K562 (cell line): Measurements from ENCODE around the gene CTSH. TPM values are rescaled to one million over a fixed set of nuclear protein-coding genes. Genes with fewer than 3 reads are reported as not detected.

Source experiments
- ATAC-seq: fragments of 200-7000 bp; cut with Tn5 transposase; 3 replicates; pipeline ENCODE4 v1.9.1; 2020; ENCODE audit warnings: moderate library complexity
- BruUV-seq: library from RNA; stranded (reverse); fragments of 400-500 nt; replicated peaks from 2 replicates; lab custom pipeline; 2021; lab: Mats Ljungman, UMichigan
- CTCF ChIA-PET: fragments of 300-600 bp; formaldehyde crosslinking; extraction: SDS; loops from one replicate; lab custom pipeline; 2021; ENCODE audit warnings: low intra/inter-chr PET ratio; lab: Yijun Ruan, JAX
- POLR2A ChIA-PET: fragments of 300-600, 350-650 bp; sonication (Branson Sonifier 250); formaldehyde crosslinking; extraction: SDS; loops from one replicate; lab custom pipeline; 2021; ENCODE audit warnings: antibody characterized with exemption, inconsistent platforms; lab: Yijun Ruan, JAX
- DNase-seq, 4 experiments: peaks; one replicate each; pipeline versions ENCODE4 v3.0.0 to v3.0.0-alpha.2; 2011 to 2018; ENCODE audit warnings: low spot score in 3 of 4, mixed read lengths in 3 of 4; ENCODE audit errors: extremely low read depth in 1 of 4
- FAIRE-seq: peaks from 2 replicates; lab custom pipeline; 2011; peaks lifted over from hg19 to GRCh38; lab: Jason Lieb, UNC
- H2AFZ ChIP-seq: 2 replicates; pipeline ENCODE4 v1.6.0; 2011; ENCODE audit warnings: low read depth, low read length, control low read depth, inconsistent platforms
- H3K27ac ChIP-seq: fragments of 200-600 bp; 3 replicates; pipeline ENCODE4 v1.8.0; 2011; ENCODE audit warnings: low read depth, mild to moderate bottlenecking, control low read depth, inconsistent platforms, low read length, moderate library complexity, mixed read lengths; ENCODE audit errors: extremely low read depth
- H3K27me3 ChIP-seq, 2 experiments: fragments of 300-600 bp in 1 of 2; 2 replicates in 1 of 2; 3 replicates in 1 of 2; pipeline versions ENCODE4 v1.6.0 to v1.8.0; 2011; ENCODE audit warnings: inconsistent platforms in 2 of 2, low read length in 2 of 2, mild to moderate bottlenecking in 1 of 2, mixed read lengths in 1 of 2, moderate library complexity in 1 of 2; ENCODE audit not compliant: control insufficient read depth in 2 of 2, insufficient read depth in 2 of 2
- H3K36me3 ChIP-seq: fragments of 300-600 bp; 3 replicates; pipeline ENCODE4 v1.8.0; 2011; ENCODE audit warnings: mild to moderate bottlenecking, low read length, inconsistent platforms; ENCODE audit not compliant: control insufficient read depth, insufficient read depth
- H3K4me1 ChIP-seq, 2 experiments: fragments of 200-600 bp in 1 of 2; replicated peaks in 1 of 2; 2 replicates in 1 of 2; 3 replicates in 1 of 2; pipeline versions ENCODE4 v1.5.1 to v1.8.0; 2011; ENCODE audit warnings: inconsistent platforms in 2 of 2, low read length in 2 of 2, mild to moderate bottlenecking in 1 of 2, mixed read lengths in 1 of 2, moderate library complexity in 1 of 2; ENCODE audit not compliant: control insufficient read depth in 2 of 2, insufficient read depth in 2 of 2
- H3K4me2 ChIP-seq: 2 replicates; pipeline ENCODE4 v1.6.1; 2011; ENCODE audit warnings: low read length, control low read depth, inconsistent platforms, mixed read lengths; ENCODE audit not compliant: insufficient read depth
- H3K4me3 ChIP-seq: fragments of 200-600 bp; sonication (generic), shearing (Covaris generic); 2 replicates; pipeline ENCODE4 v1.5.1; 2016; ENCODE audit warnings: control low read depth, inconsistent platforms
- H3K79me2 ChIP-seq: fragments of 200-600 bp; 3 replicates; pipeline ENCODE4 v1.8.0; 2011; ENCODE audit warnings: low read length, inconsistent platforms; ENCODE audit not compliant: control insufficient read depth, insufficient read depth
- H3K9ac ChIP-seq, 2 experiments: 2 replicates each; pipeline versions ENCODE4 v1.6.0 to v1.6.1; 2011; ENCODE audit warnings: low read depth in 2 of 2, low read length in 2 of 2, control low read depth in 1 of 2, inconsistent platforms in 1 of 2, mild to moderate bottlenecking in 1 of 2, mixed read lengths in 1 of 2; ENCODE audit not compliant: insufficient read depth in 1 of 2
- H3K9me1 ChIP-seq: one replicate; pipeline ENCODE4 v1.6.0; 2011; ENCODE audit warnings: inconsistent platforms, mild to moderate bottlenecking, low read length, moderate library complexity; ENCODE audit not compliant: control insufficient read depth, insufficient read depth
- H3K9me3 ChIP-seq: replicated peaks from 2 replicates; pipeline ENCODE4 v1.5.1; 2011; ENCODE audit warnings: low read depth, low read length, inconsistent platforms; ENCODE audit not compliant: control insufficient read depth, insufficient read depth
- H4K20me1 ChIP-seq: replicated peaks from 2 replicates; pipeline ENCODE4 v1.6.1; 2011; ENCODE audit warnings: low read length, inconsistent platforms, mixed read lengths; ENCODE audit not compliant: control insufficient read depth, insufficient read depth
- POLR2G ChIP-seq: fragments of 200-400 bp; formaldehyde crosslinking; IDR thresholded peaks from 2 replicates; pipeline ENCODE4 v1.6.1; 2017; ENCODE audit warnings: low read depth, mild to moderate bottlenecking, antibody characterized with exemption, low read length, moderate library complexity
- RBFOX2 ChIP-seq: fragments of 200-400 bp; formaldehyde crosslinking; IDR thresholded peaks from 2 replicates; pipeline ENCODE4 v1.6.1; 2017; ENCODE audit warnings: low read depth, mild to moderate bottlenecking, low read length, moderate library complexity
- ZBTB7A ChIP-seq: IDR thresholded peaks from 2 replicates; pipeline ENCODE4 v1.6.1; 2011; ENCODE audit warnings: low read depth, mild to moderate bottlenecking, low read length, moderate library complexity, borderline replicate concordance; ENCODE audit not compliant: control insufficient read depth
- WGBS: fragments of 100-300 bp; shearing (Covaris generic); methylation state at CpG from one replicate; pipeline ENCODE4 v1.1.6; 2016; ENCODE audit warnings: low coverage, mixed read lengths; ENCODE audit not compliant: insufficient coverage; ENCODE audit errors: missing lambda C conversion rate; 5-methylcytosine and 5-hydroxymethylcytosine counted together
- in situ Hi-C: fragments of 300-500 bp; cut with MboI; formaldehyde crosslinking; loops from 4 replicates; pipeline ENCODE4 v1.15.0; 2018; ENCODE audit warnings: inconsistent platforms, mixed read lengths
- intact Hi-C: fragments of 100-400 bp; cut with micrococcal nuclease; formaldehyde crosslinking; loops from 2 replicates; pipeline ENCODE4 v1.14.2; 2022
- polyA plus RNA-seq, 8 experiments: library from polyadenylated mRNA; depleted of rRNA in 4 of 8; stranded (reverse) in 5 of 8; unstranded in 3 of 8; fragments of >200 nt; fragmentation: Nextera tagmentation in 2 of 8; fragmentation: Illumina TruSeq in 1 of 8; extraction: Ambion mirVana in 2 of 8; extraction: Trizol in 1 of 8; gene quantifications; 2 replicates each; pipeline versions ENCODE4 v1.2.1 to v1.2.3, GENCODE V29; 2011 to 2014; ENCODE audit warnings: inconsistent platforms in 1 of 8, missing spikeins in 1 of 8
- total RNA-seq, 7 experiments: library from RNA; depleted of rRNA in 6 of 7; stranded (reverse); fragments of >200 nt in 6 of 7; fragmentation: Illumina TruSeq in 2 of 7; extraction: Trizol in 2 of 7; gene quantifications; 2 replicates each; pipeline versions ENCODE4 v1.2.1 to v1.2.3, GENCODE V29; 2011 to 2021; ENCODE audit warnings: low replicate concordance in 1 of 7

The CTSH gene
- total and polyA plus RNA-seq, 9 of the 15 experiments (the other 6 are each of a cell fraction or from before 2014, with no cell fraction given): 15.0 to 462 (median 173) TPM

DNA sequence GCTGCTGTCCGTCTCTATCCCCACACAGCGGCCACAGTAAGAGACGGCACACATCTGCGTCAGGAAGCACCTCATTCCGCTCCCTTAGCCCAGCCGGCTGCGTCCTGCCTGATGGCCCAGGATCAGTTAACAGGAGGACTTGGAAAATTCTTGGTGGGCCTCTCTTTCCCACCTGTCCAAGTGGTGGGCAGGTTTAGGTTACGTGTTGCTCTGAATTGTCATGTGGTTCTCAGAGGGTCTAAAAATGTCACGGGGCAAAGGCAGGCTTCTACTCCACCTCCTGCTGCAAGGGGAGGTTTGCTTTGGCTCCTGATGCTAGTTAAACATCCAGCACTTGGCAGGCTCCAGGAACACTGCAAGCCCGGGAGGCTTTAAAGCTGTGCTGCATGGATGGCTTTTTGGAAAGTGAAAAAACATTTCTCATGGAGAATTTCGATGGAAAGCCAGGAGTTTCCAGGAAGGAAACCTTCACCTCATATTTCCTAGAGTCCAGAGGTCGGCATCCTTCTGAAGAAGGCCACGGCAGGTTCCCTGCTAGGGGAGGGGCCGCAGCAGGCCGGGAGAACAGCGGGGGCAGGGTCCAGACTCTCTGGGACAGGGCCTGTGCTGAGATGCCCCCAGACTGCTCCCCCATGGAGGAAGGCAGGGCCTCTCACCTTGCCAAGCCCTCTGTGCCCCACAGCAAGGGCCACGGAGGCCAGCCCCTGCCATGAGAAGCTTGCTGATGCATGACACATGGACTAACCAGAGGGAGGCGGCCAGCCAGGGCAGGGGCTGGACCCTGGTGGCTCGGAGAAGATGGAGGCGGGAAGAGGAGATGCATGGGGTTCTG is 10.8 kb downstream of the CTSH start:
- no TSS peak for BruUV-seq
- ATAC-seq (no peak), DNase-seq (no peak), FAIRE-seq (no peak)
- H3K9me1 ChIP-seq: no peaks in the 10 kb centered on the region
- H2AFZ ChIP-seq: no peak overlapping the region
- H3K4me2 ChIP-seq: no peak overlapping the region
- peaks cover 26 to 36% of the 10 kb centered on the region in 2 experiments for H3K4me1 ChIP-seq
- ChIA-PET POLR2A (interaction anchor here (0.6 to 1.5 kb wide), 2 partner anchors 10 to 54 kb away, joined by 8 read pairs; partner anchors contain the start of gene CTSH), CTCF (no interaction called here)
- H3K9ac ChIP-seq: peak overlapping the region in 1 of 2 experiments; percentile 73; a peak in 2 of 4 replicates
- no peak overlapping the region for H3K27ac ChIP-seq
- no peak overlapping the region for H3K4me3 ChIP-seq
- WGBS: 88% methylated on average over 16 of the region's 20 CpGs
- in situ Hi-C loops (no loop called here), intact Hi-C loops (no loop called here)
- H3K9me3 ChIP-seq: no peaks in the 10 kb centered on the region
- no peak for TF ChIP-seq ZBTB7A
- TF ChIP-seq POLR2G: peak; percentile 29; the same call in 1 of the 2 replicates
- peak; percentile 37; the same call in 1 of the 2 replicates for TF ChIP-seq RBFOX2
- no peaks in the 10 kb centered on the region for H4K20me1 ChIP-seq
- no peaks in the 10 kb centered on the region for H3K27me3 ChIP-seq
- H3K36me3 ChIP-seq: peaks cover 79% of the 10 kb centered on the region; the same call in 2 of the 3 replicates
- peaks cover 9% of the 10 kb centered on the region; the same call in 1 of the 3 replicates for H3K79me2 ChIP-seq
